Liver (tissue), 9 donors: ENCODE data around the gene DNAJC12. TPM values are rescaled to one million over a fixed set of nuclear protein-coding genes. Genes with fewer than 3 reads are reported as not detected.

Experiments used
- DNase-seq: peaks from one replicate; pipeline ENCODE4 v3.0.0-alpha.2; 2017; ENCODE audit warnings: low spot score
- H3K27ac ChIP-seq, 2 donors: one replicate each; pipeline ENCODE4 v1.7.0; 2013; ENCODE audit warnings: inconsistent platforms in 2 of 2, low read length in 2 of 2, control low read depth in 1 of 2, low read depth in 1 of 2, mild to moderate bottlenecking in 1 of 2
- H3K27me3 ChIP-seq, 4 donors: one replicate each; pipeline versions ENCODE4 v1.6.1 to v1.7.0; 2013; ENCODE audit warnings: low read length in 3 of 4, inconsistent platforms in 1 of 4, mild to moderate bottlenecking in 1 of 4, moderate library complexity in 1 of 4; ENCODE audit not compliant: control insufficient read depth in 4 of 4, insufficient read depth in 4 of 4
- H3K36me3 ChIP-seq, 4 donors: one replicate each; pipeline versions ENCODE4 v1.6.1 to v1.7.0; 2013; ENCODE audit warnings: low read length in 3 of 4, mild to moderate bottlenecking in 3 of 4, low read depth in 1 of 4, moderate library complexity in 1 of 4; ENCODE audit not compliant: control insufficient read depth in 4 of 4, insufficient read depth in 3 of 4
- H3K4me1 ChIP-seq, 4 donors: one replicate each; pipeline versions ENCODE4 v1.6.1 to v1.7.0; 2013; ENCODE audit warnings: low read length in 3 of 4, mild to moderate bottlenecking in 3 of 4, moderate library complexity in 1 of 4; ENCODE audit not compliant: control insufficient read depth in 4 of 4, insufficient read depth in 4 of 4
- H3K4me3 ChIP-seq, 3 donors: one replicate each; pipeline versions ENCODE4 v1.6.1 to v1.7.0; 2013; ENCODE audit warnings: low read length in 3 of 3, control low read depth in 1 of 3, low read depth in 1 of 3, mild to moderate bottlenecking in 1 of 3
- H3K9ac ChIP-seq, 2 donors: one replicate each; pipeline ENCODE4 v1.7.0; 2013; ENCODE audit warnings: low read length in 2 of 2, mild to moderate bottlenecking in 2 of 2, moderate library complexity in 2 of 2, control low read depth in 1 of 2, low read depth in 1 of 2
- H3K9me3 ChIP-seq, 4 donors: one replicate each; pipeline versions ENCODE4 v1.6.1 to v1.7.0; 2013; ENCODE audit warnings: low read length in 3 of 4; ENCODE audit not compliant: control insufficient read depth in 4 of 4
- FOXA1 ChIP-seq: IDR thresholded peaks from 2 replicates; pipeline ENCODE4 v1.6.1; 2016; ENCODE audit warnings: antibody characterized with exemption
- FOXA2 ChIP-seq: IDR thresholded peaks from 2 replicates; pipeline ENCODE4 v1.6.1; 2016; ENCODE audit warnings: antibody characterized with exemption
- GABPA ChIP-seq, 2 donors: IDR thresholded peaks in 1 of 2; conservative IDR thresholded peaks in 1 of 2; 2 replicates each; pipeline ENCODE4 v1.6.1; 2016; ENCODE audit warnings: antibody characterized with exemption in 2 of 2, mild to moderate bottlenecking in 1 of 2, moderate library complexity in 1 of 2
- HNF4A ChIP-seq, 2 donors: conservative IDR thresholded peaks; 2 replicates each; pipeline ENCODE4 v1.6.1; 2016; ENCODE audit warnings: antibody characterized with exemption in 2 of 2, mild to moderate bottlenecking in 2 of 2
- JUND ChIP-seq, 2 donors: IDR thresholded peaks; 2 replicates each; pipeline ENCODE4 v1.6.1; 2016; ENCODE audit warnings: antibody characterized with exemption in 2 of 2
- NR2F2 ChIP-seq: IDR thresholded peaks from 2 replicates; pipeline ENCODE4 v1.6.1; 2016; ENCODE audit warnings: antibody characterized with exemption
- RAD21 ChIP-seq, 2 donors: IDR thresholded peaks; 2 replicates each; pipeline ENCODE4 v1.6.1; 2016; ENCODE audit warnings: antibody characterized with exemption in 2 of 2, mild to moderate bottlenecking in 2 of 2
- RXRA ChIP-seq, 2 donors: IDR thresholded peaks; 2 replicates each; pipeline ENCODE4 v1.6.1; 2017 to 2018; ENCODE audit warnings: antibody characterized with exemption in 2 of 2, mild to moderate bottlenecking in 1 of 2
- SP1 ChIP-seq: IDR thresholded peaks from 2 replicates; pipeline ENCODE4 v1.6.1; 2018; ENCODE audit warnings: antibody characterized with exemption, mild to moderate bottlenecking
- YY1 ChIP-seq: IDR thresholded peaks from 2 replicates; pipeline ENCODE4 v1.6.1; 2016; ENCODE audit warnings: antibody characterized with exemption, mild to moderate bottlenecking
- WGBS: extraction: QIAGEN DNeasy Blood & Tissue Kit; methylation state at CpG from one replicate; pipeline ENCODE4 v1.1.7; 2013; 5-methylcytosine and 5-hydroxymethylcytosine counted together
- polyA plus RNA-seq, 2 donors: library from polyadenylated mRNA; stranded (reverse) in 1 of 2; unstranded in 1 of 2; fragments of 200-250 nt in 1 of 2; fragments of >200 nt in 1 of 2; fragmentation: Nextera tagmentation in 1 of 2; extraction: Ambion mirVana in 1 of 2; gene quantifications; one replicate each; pipeline versions ENCODE4 v1.2.1 to v1.2.3, GENCODE V29; 2013 to 2015
- total RNA-seq, 2 donors: library from RNA; depleted of rRNA; stranded (reverse); fragments of >200 nt; gene quantifications; one replicate each; pipeline ENCODE4 v1.2.3, GENCODE V29; 2014
- TF ChIP-seq, protein P1 (sequence below): fragments of 150-350 bp; IDR thresholded peaks from 2 replicates; pipeline ENCODE4 v1.5.1; 2017; ENCODE audit warnings: improper control_type of control experiment, low read depth, low read length; ENCODE audit not compliant: missing input control
- TF ChIP-seq, protein P2 (sequence below): IDR thresholded peaks from 2 replicates; pipeline ENCODE4 v1.6.1; 2016; ENCODE audit warnings: antibody characterized with exemption
- TF ChIP-seq, protein P3 (sequence below): IDR thresholded peaks from 2 replicates; pipeline ENCODE4 v1.6.1; 2016; ENCODE audit warnings: antibody characterized with exemption
- TF ChIP-seq, protein P4 (sequence below): IDR thresholded peaks from 2 replicates; pipeline ENCODE4 v1.6.1; 2016; ENCODE audit warnings: antibody characterized with exemption, mild to moderate bottlenecking
- donor health status: healthy.
- donor health status: healthy.
- donor health status: healthy.
- donor health status: healthy.
- donor health status: healthy.

The DNAJC12 gene
- total and polyA plus RNA-seq, 4 donors, result 16.4 to 51.3 (median 32.8) TPM

DNA sequence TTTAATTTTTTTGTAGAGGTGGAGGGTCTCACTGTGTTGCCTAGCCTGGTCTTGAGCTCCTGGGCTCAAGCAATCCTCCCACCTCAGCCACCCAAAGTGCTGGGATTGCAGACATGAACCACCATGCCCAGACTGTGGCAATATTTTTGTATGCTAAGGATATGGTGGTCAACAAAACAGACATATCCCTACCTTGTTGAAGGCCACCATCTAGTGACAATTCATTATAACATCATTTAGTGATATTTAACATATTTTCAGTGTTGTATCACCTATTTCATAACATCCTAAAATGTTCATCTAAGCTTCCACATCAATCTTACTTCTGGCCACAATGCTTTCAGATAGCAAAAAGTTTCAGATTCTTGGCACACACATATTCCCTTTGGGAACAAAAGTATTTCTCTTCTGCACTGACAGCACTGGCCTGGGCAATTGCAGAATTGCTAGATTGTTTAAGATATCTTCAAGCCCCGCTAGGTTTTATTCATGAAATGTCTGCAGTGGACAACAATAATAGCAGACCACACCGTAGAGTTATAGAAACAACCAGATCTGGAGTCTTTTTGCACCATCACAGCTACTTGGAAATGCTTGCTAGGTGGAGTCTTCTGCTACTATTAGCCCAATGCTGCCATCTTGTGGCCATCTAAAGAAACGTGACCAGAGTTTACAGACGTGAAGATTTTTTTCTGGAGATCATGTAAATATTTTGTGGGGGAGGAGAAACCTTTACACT is 58.4 kb downstream of the DNAJC12 start:
- 2% methylated on average over 4 of the region's 4 CpGs for WGBS
- Histone ChIP-seq H3K4me1 (no peaks in the 10 kb centered on the region), H3K4me3 (no peak overlapping the region), H3K36me3 (no peaks in the 10 kb centered on the region), H3K27ac (no peak overlapping the region), H3K9ac (no peak overlapping the region), H3K9me3 (no peaks in the 10 kb centered on the region), H3K27me3 (no peaks in the 10 kb centered on the region)
- peak; percentile 55 for DNase-seq
- TF ChIP-seq JUND (IDR thresholded peaks at IDR 0.05) (no peak), RAD21 (IDR thresholded peaks at IDR 0.05) (peak; percentile 95), YY1 (no peak), FOXA2 (no peak)
- TF ChIP-seq, protein P1, sequence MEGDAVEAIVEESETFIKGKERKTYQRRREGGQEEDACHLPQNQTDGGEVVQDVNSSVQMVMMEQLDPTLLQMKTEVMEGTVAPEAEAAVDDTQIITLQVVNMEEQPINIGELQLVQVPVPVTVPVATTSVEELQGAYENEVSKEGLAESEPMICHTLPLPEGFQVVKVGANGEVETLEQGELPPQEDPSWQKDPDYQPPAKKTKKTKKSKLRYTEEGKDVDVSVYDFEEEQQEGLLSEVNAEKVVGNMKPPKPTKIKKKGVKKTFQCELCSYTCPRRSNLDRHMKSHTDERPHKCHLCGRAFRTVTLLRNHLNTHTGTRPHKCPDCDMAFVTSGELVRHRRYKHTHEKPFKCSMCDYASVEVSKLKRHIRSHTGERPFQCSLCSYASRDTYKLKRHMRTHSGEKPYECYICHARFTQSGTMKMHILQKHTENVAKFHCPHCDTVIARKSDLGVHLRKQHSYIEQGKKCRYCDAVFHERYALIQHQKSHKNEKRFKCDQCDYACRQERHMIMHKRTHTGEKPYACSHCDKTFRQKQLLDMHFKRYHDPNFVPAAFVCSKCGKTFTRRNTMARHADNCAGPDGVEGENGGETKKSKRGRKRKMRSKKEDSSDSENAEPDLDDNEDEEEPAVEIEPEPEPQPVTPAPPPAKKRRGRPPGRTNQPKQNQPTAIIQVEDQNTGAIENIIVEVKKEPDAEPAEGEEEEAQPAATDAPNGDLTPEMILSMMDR, result peak; percentile 79

DNA sequence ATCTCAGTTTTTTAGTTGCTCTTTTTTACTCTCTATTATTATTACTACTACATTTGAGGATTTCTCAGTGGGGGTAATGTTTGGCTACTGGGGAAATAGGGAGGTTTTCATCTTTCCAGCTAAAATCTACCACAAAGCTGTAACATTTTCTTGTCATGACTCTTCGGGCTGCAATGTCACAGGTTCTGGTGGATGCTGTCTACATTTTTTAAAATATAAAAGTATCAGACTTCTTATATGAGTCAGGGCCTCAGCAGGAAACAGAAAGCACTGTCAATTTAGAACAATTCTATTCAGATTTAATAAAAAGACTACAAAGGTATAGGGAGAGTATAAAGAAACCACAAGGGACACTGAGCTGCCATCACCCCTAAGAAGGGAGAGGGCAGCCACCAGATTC is 61.6 kb downstream of the DNAJC12 start:
- no peak overlapping the region for H3K4me3 ChIP-seq

More for the DNA sequence above, 61.6 kb downstream of the DNAJC12 start:
- no peaks in the 10 kb centered on the region for H3K9me3 ChIP-seq
- H3K4me1 ChIP-seq, result no peaks in the 10 kb centered on the region
- TF ChIP-seq NR2F2, result no peak
- TF ChIP-seq YY1, result no peak
- no peak for TF ChIP-seq SP1
- TF ChIP-seq, protein P2, sequence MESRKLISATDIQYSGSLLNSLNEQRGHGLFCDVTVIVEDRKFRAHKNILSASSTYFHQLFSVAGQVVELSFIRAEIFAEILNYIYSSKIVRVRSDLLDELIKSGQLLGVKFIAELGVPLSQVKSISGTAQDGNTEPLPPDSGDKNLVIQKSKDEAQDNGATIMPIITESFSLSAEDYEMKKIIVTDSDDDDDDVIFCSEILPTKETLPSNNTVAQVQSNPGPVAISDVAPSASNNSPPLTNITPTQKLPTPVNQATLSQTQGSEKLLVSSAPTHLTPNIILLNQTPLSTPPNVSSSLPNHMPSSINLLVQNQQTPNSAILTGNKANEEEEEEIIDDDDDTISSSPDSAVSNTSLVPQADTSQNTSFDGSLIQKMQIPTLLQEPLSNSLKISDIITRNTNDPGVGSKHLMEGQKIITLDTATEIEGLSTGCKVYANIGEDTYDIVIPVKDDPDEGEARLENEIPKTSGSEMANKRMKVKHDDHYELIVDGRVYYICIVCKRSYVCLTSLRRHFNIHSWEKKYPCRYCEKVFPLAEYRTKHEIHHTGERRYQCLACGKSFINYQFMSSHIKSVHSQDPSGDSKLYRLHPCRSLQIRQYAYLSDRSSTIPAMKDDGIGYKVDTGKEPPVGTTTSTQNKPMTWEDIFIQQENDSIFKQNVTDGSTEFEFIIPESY, result no peak
- TF ChIP-seq, protein P3, sequence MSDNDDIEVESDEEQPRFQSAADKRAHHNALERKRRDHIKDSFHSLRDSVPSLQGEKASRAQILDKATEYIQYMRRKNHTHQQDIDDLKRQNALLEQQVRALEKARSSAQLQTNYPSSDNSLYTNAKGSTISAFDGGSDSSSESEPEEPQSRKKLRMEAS, result no peak
- TF ChIP-seq RXRA (IDR thresholded peaks at IDR 0.05), result no peak
- TF ChIP-seq GABPA (IDR thresholded peaks at IDR 0.05 in 1 of 2, conservative IDR thresholded peaks at IDR 0.05 in 1 of 2), result no peak
- TF ChIP-seq HNF4A (conservative IDR thresholded peaks at IDR 0.05), result no peak
- TF ChIP-seq, protein P4, sequence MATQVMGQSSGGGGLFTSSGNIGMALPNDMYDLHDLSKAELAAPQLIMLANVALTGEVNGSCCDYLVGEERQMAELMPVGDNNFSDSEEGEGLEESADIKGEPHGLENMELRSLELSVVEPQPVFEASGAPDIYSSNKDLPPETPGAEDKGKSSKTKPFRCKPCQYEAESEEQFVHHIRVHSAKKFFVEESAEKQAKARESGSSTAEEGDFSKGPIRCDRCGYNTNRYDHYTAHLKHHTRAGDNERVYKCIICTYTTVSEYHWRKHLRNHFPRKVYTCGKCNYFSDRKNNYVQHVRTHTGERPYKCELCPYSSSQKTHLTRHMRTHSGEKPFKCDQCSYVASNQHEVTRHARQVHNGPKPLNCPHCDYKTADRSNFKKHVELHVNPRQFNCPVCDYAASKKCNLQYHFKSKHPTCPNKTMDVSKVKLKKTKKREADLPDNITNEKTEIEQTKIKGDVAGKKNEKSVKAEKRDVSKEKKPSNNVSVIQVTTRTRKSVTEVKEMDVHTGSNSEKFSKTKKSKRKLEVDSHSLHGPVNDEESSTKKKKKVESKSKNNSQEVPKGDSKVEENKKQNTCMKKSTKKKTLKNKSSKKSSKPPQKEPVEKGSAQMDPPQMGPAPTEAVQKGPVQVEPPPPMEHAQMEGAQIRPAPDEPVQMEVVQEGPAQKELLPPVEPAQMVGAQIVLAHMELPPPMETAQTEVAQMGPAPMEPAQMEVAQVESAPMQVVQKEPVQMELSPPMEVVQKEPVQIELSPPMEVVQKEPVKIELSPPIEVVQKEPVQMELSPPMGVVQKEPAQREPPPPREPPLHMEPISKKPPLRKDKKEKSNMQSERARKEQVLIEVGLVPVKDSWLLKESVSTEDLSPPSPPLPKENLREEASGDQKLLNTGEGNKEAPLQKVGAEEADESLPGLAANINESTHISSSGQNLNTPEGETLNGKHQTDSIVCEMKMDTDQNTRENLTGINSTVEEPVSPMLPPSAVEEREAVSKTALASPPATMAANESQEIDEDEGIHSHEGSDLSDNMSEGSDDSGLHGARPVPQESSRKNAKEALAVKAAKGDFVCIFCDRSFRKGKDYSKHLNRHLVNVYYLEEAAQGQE, result no peak
- no peak for TF ChIP-seq FOXA1
- no peak for TF ChIP-seq RAD21 (IDR thresholded peaks at IDR 0.05)
- no peak overlapping the region for H3K9ac ChIP-seq
- WGBS, result 88% methylated on average over 1 of the region's 1 CpG
- H3K27me3 ChIP-seq, result no peaks in the 10 kb centered on the region
- no peaks in the 10 kb centered on the region for H3K36me3 ChIP-seq
- no peak overlapping the region for H3K27ac ChIP-seq
- no peak for DNase-seq
